IMR-90 (cell line): ENCODE results near the gene ZNF548. TPM values are rescaled to one million over a fixed set of nuclear protein-coding genes. Genes with fewer than 3 reads are reported as not detected.
A peak's percentile ranks its signal among the peaks of the same experiment; 100 is the strongest.

Source experiments
- ATAC-seq: fragments of 200-7000 bp; cut with Tn5 transposase; 2 replicates; pipeline ENCODE4 v1.9.1; 2020; ENCODE audit warnings: low read depth, mild to moderate bottlenecking, moderate library complexity
- BruUV-seq: library from RNA; stranded (reverse); fragments of 400-500 nt; replicated peaks from 2 replicates; lab custom pipeline; 2021; lab: Mats Ljungman, UMichigan
- CTCF ChIA-PET: fragments of 300-600 bp; formaldehyde crosslinking; extraction: SDS; loops from one replicate; lab custom pipeline; 2021; ENCODE audit warnings: antibody characterized with exemption; lab: Yijun Ruan, JAX
- POLR2A ChIA-PET: fragments of 300-600 bp; sonication (Branson Sonifier 250); formaldehyde crosslinking; loops from one replicate; lab custom pipeline; 2022; ENCODE audit warnings: antibody characterized with exemption; ENCODE audit not compliant: unreplicated experiment; lab: Charles Lee
- DNase-seq: peaks from one replicate; pipeline ENCODE4 v3.0.0; 2013
- H2AFZ ChIP-seq: replicated peaks from 2 replicates; pipeline ENCODE3; 2013; ENCODE audit warnings: low read length, mild to moderate bottlenecking; ENCODE audit not compliant: poor library complexity
- H2AK5ac ChIP-seq: 2 replicates; pipeline ENCODE4 v1.6.1; 2013; ENCODE audit warnings: low read depth, low read length, inconsistent platforms
- H2AK9ac ChIP-seq: replicated peaks from 2 replicates; pipeline ENCODE3; 2013; ENCODE audit warnings: mild to moderate bottlenecking, low read depth, low read length, moderate library complexity; ENCODE audit not compliant: poor library complexity
- H2BK120ac ChIP-seq: 2 replicates; pipeline ENCODE4 v1.6.1; 2013; ENCODE audit warnings: low read depth, low read length, inconsistent platforms
- H2BK15ac ChIP-seq: 3 replicates; pipeline ENCODE4 v1.6.1; 2013; ENCODE audit warnings: low read depth, low read length, inconsistent platforms
- H2BK20ac ChIP-seq: 2 replicates; pipeline ENCODE4 v1.6.1; 2013; ENCODE audit warnings: low read depth, mild to moderate bottlenecking, inconsistent platforms, low read length, moderate library complexity
- H2BK5ac ChIP-seq: 2 replicates; pipeline ENCODE4 v1.6.1; 2013; ENCODE audit warnings: mild to moderate bottlenecking, low read depth, low read length, inconsistent platforms; ENCODE audit not compliant: poor library complexity, severe bottlenecking
- H3K14ac ChIP-seq: replicated peaks from 2 replicates; pipeline ENCODE4 v1.6.1; 2013; ENCODE audit warnings: low read depth, low read length, inconsistent platforms
- H3K18ac ChIP-seq: 2 replicates; pipeline ENCODE4 v1.6.1; 2013; ENCODE audit warnings: low read depth, low read length, control low read depth
- H3K23ac ChIP-seq: 2 replicates; pipeline ENCODE4 v1.6.1; 2013; ENCODE audit warnings: low read depth, low read length, inconsistent platforms
- H3K27ac ChIP-seq: 2 replicates; pipeline ENCODE4 v1.5.1; 2013; ENCODE audit warnings: mild to moderate bottlenecking, control low read depth, low read length; ENCODE audit not compliant: insufficient read depth
- H3K27me3 ChIP-seq: 2 replicates; pipeline ENCODE4 v1.6.1; 2013; ENCODE audit warnings: low read length; ENCODE audit not compliant: control insufficient read depth, insufficient read depth
- H3K36me3 ChIP-seq: 2 replicates; pipeline ENCODE4 v1.6.1; 2013; ENCODE audit warnings: low read length, mixed read lengths; ENCODE audit not compliant: control insufficient read depth, insufficient read depth
- H3K4ac ChIP-seq: 2 replicates; pipeline ENCODE4 v1.6.1; 2013; ENCODE audit warnings: low read depth, low read length, inconsistent platforms
- H3K4me1 ChIP-seq: 2 replicates; pipeline ENCODE4 v1.6.1; 2013; ENCODE audit warnings: low read length, mixed read lengths; ENCODE audit not compliant: control insufficient read depth, insufficient read depth
- H3K4me2 ChIP-seq: 2 replicates; pipeline ENCODE4 v1.6.1; 2013; ENCODE audit warnings: low read depth, mild to moderate bottlenecking, control low read depth, low read length, moderate library complexity
- H3K4me3 ChIP-seq: 2 replicates; pipeline ENCODE4 v1.5.1; 2013; ENCODE audit warnings: low read depth, mild to moderate bottlenecking, control low read depth, low read length, moderate library complexity; ENCODE audit not compliant: insufficient read depth
- H3K56ac ChIP-seq: 2 replicates; pipeline ENCODE4 v1.6.1; 2013; ENCODE audit warnings: low read length, inconsistent platforms; ENCODE audit not compliant: insufficient read depth; ENCODE audit errors: extremely low read depth
- H3K79me1 ChIP-seq, 2 experiments: 2 replicates each; pipeline ENCODE4 v1.6.1; 2013; ENCODE audit warnings: low read length in 2 of 2, inconsistent platforms in 1 of 2, low read depth in 1 of 2
- H3K9ac ChIP-seq: 2 replicates; pipeline ENCODE4 v1.6.1; 2013; ENCODE audit warnings: low read depth, low read length, control low read depth
- H3K9me1 ChIP-seq: 2 replicates; pipeline ENCODE4 v1.6.1; 2013; ENCODE audit warnings: low read length, inconsistent platforms; ENCODE audit not compliant: insufficient read depth
- H3K9me3 ChIP-seq: 2 replicates; pipeline ENCODE4 v1.6.1; 2013; ENCODE audit warnings: low read length; ENCODE audit not compliant: control insufficient read depth, insufficient read depth
- H4K20me1 ChIP-seq: 2 replicates; pipeline ENCODE4 v1.6.1; 2013; ENCODE audit warnings: low read length, inconsistent platforms; ENCODE audit not compliant: insufficient read depth
- H4K5ac ChIP-seq: 2 replicates; pipeline ENCODE4 v1.6.1; 2013; ENCODE audit warnings: mild to moderate bottlenecking, low read depth, low read length, control low read depth
- H4K8ac ChIP-seq, 2 experiments: 2 replicates each; pipeline ENCODE4 v1.6.1; 2013; ENCODE audit warnings: low read depth in 2 of 2, low read length in 2 of 2, control low read depth in 1 of 2, inconsistent platforms in 1 of 2
- H4K91ac ChIP-seq: 2 replicates; pipeline ENCODE4 v1.6.1; 2013; ENCODE audit warnings: low read depth, low read length, inconsistent platforms; ENCODE audit not compliant: insufficient read depth
- BHLHE40 ChIP-seq: fragments of 150-350 bp; IDR thresholded peaks from 2 replicates; pipeline ENCODE4 v1.6.1; 2016; ENCODE audit warnings: mild to moderate bottlenecking, low read depth, low read length
- CEBPB ChIP-seq: IDR thresholded peaks from 2 replicates; pipeline ENCODE4 v1.6.1; 2012; ENCODE audit warnings: low read depth, low read length, improper control_type of control experiment
- CHD1 ChIP-seq: IDR thresholded peaks from 2 replicates; pipeline ENCODE4 v1.6.1; 2012; ENCODE audit warnings: low read depth, low read length, improper control_type of control experiment
- CTCF ChIP-seq: conservative IDR thresholded peaks from 2 replicates; pipeline ENCODE4 v1.5.1; 2012; ENCODE audit warnings: mild to moderate bottlenecking, low read depth, low read length, improper control_type of control experiment
- ELK1 ChIP-seq: fragments of 150-350 bp; IDR thresholded peaks from 2 replicates; pipeline ENCODE4 v1.6.1; 2016; ENCODE audit warnings: low read depth, mild to moderate bottlenecking, low read length, moderate library complexity, borderline replicate concordance
- FOS ChIP-seq: fragments of 150-350 bp; IDR thresholded peaks from 2 replicates; pipeline ENCODE4 v1.6.1; 2016; ENCODE audit warnings: low read depth, low read length
- MAFK ChIP-seq: IDR thresholded peaks from 2 replicates; pipeline ENCODE4 v1.6.1; 2012; ENCODE audit warnings: low read depth, low read length, improper control_type of control experiment
- MAZ ChIP-seq: IDR thresholded peaks from 2 replicates; pipeline ENCODE4 v1.6.1; 2012; ENCODE audit warnings: low read depth, mild to moderate bottlenecking, low read length, improper control_type of control experiment, moderate library complexity, borderline replicate concordance
- MXI1 ChIP-seq: IDR thresholded peaks from 2 replicates; pipeline ENCODE4 v1.6.1; 2012; ENCODE audit warnings: low read depth, mild to moderate bottlenecking, low read length, moderate library complexity, borderline replicate concordance
- POLR2A ChIP-seq: IDR thresholded peaks from 2 replicates; pipeline ENCODE4 v1.6.1; 2012; ENCODE audit warnings: mild to moderate bottlenecking, low read depth, low read length
- RAD21 ChIP-seq: IDR thresholded peaks from 2 replicates; pipeline ENCODE4 v1.6.1; 2012; ENCODE audit warnings: low read length, improper control_type of control experiment
- RCOR1 ChIP-seq: IDR thresholded peaks from 2 replicates; pipeline ENCODE4 v1.6.1; 2012; ENCODE audit warnings: mild to moderate bottlenecking, low read length, improper control_type of control experiment; ENCODE audit not compliant: insufficient replicate concordance
- RFX5 ChIP-seq: IDR thresholded peaks from 2 replicates; pipeline ENCODE4 v1.8.0; 2012; ENCODE audit warnings: low read depth, mild to moderate bottlenecking, low read length, moderate library complexity
- SMC3 ChIP-seq: fragments of 150-350 bp; IDR thresholded peaks from 2 replicates; pipeline ENCODE4 v1.6.1; 2016; ENCODE audit warnings: low read depth, mild to moderate bottlenecking, antibody characterized with exemption, low read length, moderate library complexity
- USF2 ChIP-seq: fragments of 150-350 bp; IDR thresholded peaks from 2 replicates; pipeline ENCODE4 v1.6.1; 2017; ENCODE audit warnings: mild to moderate bottlenecking, antibody characterized with exemption, low read length, low read depth
- WGBS, 2 experiments: methylation state at CpG; one replicate each; pipeline versions ENCODE4 v1.1.5 to v1.1.7; 2013; ENCODE audit warnings: missing lambda C conversion rate in 2 of 2; ENCODE audit not compliant: insufficient read length in 1 of 2; ENCODE audit errors: extremely low coverage in 2 of 2; 5-methylcytosine and 5-hydroxymethylcytosine counted together
- dilution Hi-C: fragments of 300-500 bp; cut with HindIII; formaldehyde crosslinking; loops from one replicate; pipeline ENCODE4 v1.14.3; 2018; ENCODE audit warnings: low sequenced_read_pairs; ENCODE audit not compliant: unreplicated experiment
- in situ Hi-C: fragments of 300-500 bp; cut with MboI; formaldehyde crosslinking; loops from 3 replicates; pipeline ENCODE4 v1.14.3; 2019; ENCODE audit warnings: low sequenced_read_pairs, inconsistent platforms, mixed read lengths
- intact Hi-C: fragments of 100-400 bp; cut with micrococcal nuclease; formaldehyde crosslinking; loops from 2 replicates; pipeline ENCODE4 v1.10.0; 2022
- polyA plus RNA-seq, 3 experiments: library from polyadenylated mRNA; depleted of rRNA; stranded (reverse); fragments of >200 nt; gene quantifications; 2 replicates each; pipeline ENCODE4 v1.2.3, GENCODE V29; 2012; ENCODE audit warnings: low replicate concordance in 1 of 3
- total RNA-seq: library from RNA; depleted of rRNA; stranded (reverse); fragments of >200 nt; gene quantifications from 2 replicates; pipeline ENCODE4 v1.2.3, GENCODE V29; 2012

The ZNF548 gene
- total and polyA plus RNA-seq, 2 of the 4 experiments (the other 2 are of a cell fraction), result 7.5 to 24.2 TPM

GRCh38 chr19:57363688-57364181, 25.9 kb upstream of the ZNF548 start:
- in situ Hi-C loops, result no loop called here
- peak overlapping the region; percentile 68 for H3K9ac ChIP-seq
- no peak overlapping the region; the same call in none of the 2 replicates for H4K5ac ChIP-seq
- H3K9me3 ChIP-seq, result no peaks in the 10 kb centered on the region
- ATAC-seq, result peak; percentile 16
- intact Hi-C loops, result loop anchor here (1.0 kb wide), 1 partner anchor 43 kb away; the partner anchor contains the start of gene ZNF543
- H3K23ac ChIP-seq, result no peak overlapping the region
- H2BK5ac ChIP-seq, result peak overlapping the region; percentile 47
- no peak overlapping the region for H2BK120ac ChIP-seq
- peak overlapping the region; percentile 68 for H3K27ac ChIP-seq
- ChIA-PET CTCF (interaction anchor here (0.5 to 0.8 kb wide), 2 partner anchors 29 to 34 kb away, joined by 3 to 6 read pairs; no protein-coding TSS in a partner anchor), POLR2A (no interaction called here)
- no peaks in the 10 kb centered on the region for H3K27me3 ChIP-seq
- no peak overlapping the region for H2BK20ac ChIP-seq
- BruUV-seq, result no TSS peak
- H3K4me1 ChIP-seq, result no peaks in the 10 kb centered on the region
- dilution Hi-C loops, result no loop called here
- no peak overlapping the region for H2BK15ac ChIP-seq
- peaks cover 6% of the 10 kb centered on the region for H3K36me3 ChIP-seq
- peak overlapping the region; percentile 1 to 78; a peak in 2 of 4 replicates for H4K8ac ChIP-seq
- H3K4me3 ChIP-seq, result peak overlapping the region; percentile 61
- H3K14ac ChIP-seq, result peak overlapping the region; percentile 55; the same call in 1 of the 2 replicates
- H3K56ac ChIP-seq, result peak overlapping the region; percentile 32
- no peaks in the 10 kb centered on the region for H4K20me1 ChIP-seq
- H2AK9ac ChIP-seq, result peak overlapping the region; percentile 91
- H3K79me1 ChIP-seq, result peaks cover 9 to 23% of the 10 kb centered on the region in 2 experiments; a peak in 2 of 4 replicates
- peak overlapping the region; percentile 91 for H2AFZ ChIP-seq
- H4K91ac ChIP-seq, result no peak overlapping the region; the same call in 1 of the 2 replicates
- no peaks in the 10 kb centered on the region; the same call in 1 of the 2 replicates for H3K9me1 ChIP-seq
- H3K18ac ChIP-seq, result no peak overlapping the region
- DNase-seq, result peak; percentile 12
- H3K4ac ChIP-seq, result peak overlapping the region; percentile 19
- 7% methylated on average over 4 of the region's 18 CpGs; no CpG with 5 or more reads in 1 of the 2 experiments for WGBS, 2 experiments
- peak overlapping the region; percentile 18; the same call in 1 of the 2 replicates for H2AK5ac ChIP-seq
- peak overlapping the region; percentile 88 for H3K4me2 ChIP-seq
- TF ChIP-seq MXI1, result no peak
- no peak for TF ChIP-seq CTCF
- TF ChIP-seq USF2, result no peak
- no peak for TF ChIP-seq CHD1
- TF ChIP-seq RFX5, result no peak
- TF ChIP-seq RAD21, result no peak
- TF ChIP-seq FOS, result no peak
- TF ChIP-seq RCOR1, result no peak
- TF ChIP-seq ELK1, result no peak
- TF ChIP-seq MAZ, result no peak
- no peak for TF ChIP-seq CEBPB
- TF ChIP-seq BHLHE40, result no peak
- TF ChIP-seq SMC3, result no peak
- no peak for TF ChIP-seq MAFK
- no peak for TF ChIP-seq POLR2A
